ENCODE measurements around the gene VPS52.

Gene VPS52

DNA sequence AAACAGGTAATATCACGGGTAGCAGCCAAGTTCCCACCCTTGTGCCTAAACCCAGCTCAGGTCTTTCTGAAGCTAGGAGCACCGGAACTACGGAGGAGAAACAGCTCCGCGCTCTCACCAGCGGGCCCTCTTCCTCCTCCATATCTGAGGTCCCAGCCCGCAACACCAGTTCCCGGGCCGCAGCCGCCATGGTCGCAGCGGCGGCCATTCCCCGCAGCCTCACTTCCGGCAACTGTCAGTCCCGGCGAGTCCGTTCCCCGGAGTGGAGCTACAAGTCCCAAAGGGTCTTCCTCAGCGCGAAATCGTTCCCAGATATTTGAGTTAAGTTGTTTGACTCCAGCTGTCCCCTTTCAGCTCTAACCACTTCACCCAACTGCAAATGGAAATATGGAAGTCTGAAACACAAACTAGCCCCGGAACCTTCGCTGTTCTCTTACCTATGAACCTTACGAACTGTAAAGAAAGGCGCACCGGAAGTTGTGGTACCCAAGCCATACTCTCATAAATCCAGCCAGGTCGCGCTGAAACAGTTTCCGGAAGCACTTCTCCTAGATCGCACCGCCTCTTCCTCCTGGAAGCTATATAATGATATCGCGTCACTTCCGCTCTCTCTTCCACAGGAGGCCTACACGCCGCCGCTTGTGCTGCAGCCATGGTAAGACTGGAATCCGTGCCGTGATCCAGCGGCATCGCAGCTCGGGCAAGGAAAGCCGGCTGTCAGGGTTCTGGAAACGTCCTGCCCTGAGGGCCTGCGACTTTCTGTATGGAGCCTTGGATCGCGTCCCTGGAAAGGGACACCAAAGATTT is at the start of gene VPS52, which contains the start of gene RPS18:
Gene VPS52, minus strand, starts transcription at position 409 of the 807 bp plus-strand sequence. Its CDS starts 201 bp downstream, at position 208.
Gene RPS18, plus strand, starts transcription at position 608 of the 807 bp plus-strand sequence. Its CDS starts 45 bp downstream, at position 653.
- DNase-seq: peak; percentile 98

GRCh38 chr6:33321227-33321626 is 49.6 kb upstream of the VPS52 start:
- no peak for DNase-seq

GRCh38 chr6:33320315-33321181 is 48.9 kb upstream of the VPS52 start:
- DNase-seq: no peak

DNA sequence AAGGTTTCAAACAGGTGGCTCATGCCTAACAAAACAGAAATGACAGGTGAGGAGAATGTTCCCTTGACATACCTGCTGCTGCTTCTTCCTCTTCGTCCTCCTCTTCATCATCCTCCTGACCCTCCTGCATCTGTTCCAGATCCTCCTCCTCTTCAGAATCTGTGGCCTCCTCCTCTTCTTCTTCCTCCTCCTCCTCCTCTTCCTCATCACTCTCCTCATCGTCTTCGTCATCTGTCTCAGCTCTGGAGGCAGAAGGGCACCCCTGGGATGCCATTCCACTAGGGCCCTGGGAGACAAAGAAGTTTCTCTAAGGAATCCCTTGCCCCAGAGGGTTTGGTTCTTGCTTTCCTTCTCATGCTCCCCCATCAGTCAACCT is 48.3 kb upstream of the VPS52 start:
- DNase-seq: no peak

DNA sequence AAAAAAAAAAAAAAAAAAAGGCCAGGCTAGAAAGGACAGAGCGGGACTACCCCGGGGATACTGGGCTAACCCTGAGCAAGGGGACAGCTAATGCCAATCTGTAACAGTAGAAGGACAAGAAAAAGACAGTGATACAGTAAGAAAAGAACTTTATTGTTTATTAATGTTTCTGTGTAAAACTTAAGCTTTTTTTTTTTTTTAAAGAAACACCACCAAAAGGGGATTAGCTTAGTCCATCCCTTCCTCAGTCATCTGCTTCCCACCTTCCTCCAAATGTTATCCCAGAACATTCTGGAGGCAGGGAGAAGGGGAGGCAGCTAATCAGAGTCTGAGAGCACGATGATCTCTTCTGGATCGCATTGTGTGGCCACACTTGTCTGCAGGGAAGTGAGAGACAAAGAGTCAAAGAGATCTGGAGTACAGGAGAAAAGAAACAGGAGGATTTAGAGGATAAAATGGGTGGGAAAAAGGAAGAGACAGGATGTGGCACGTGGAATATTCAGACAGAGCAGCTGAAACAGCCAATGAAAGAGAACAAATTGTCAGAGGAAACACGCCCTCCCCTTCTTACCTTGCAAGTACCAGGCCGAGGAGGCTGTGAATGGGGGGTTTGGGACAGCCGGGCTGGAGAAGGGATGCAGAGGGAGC is 46.9 kb upstream of the VPS52 start:
- no peak for DNase-seq

DNA sequence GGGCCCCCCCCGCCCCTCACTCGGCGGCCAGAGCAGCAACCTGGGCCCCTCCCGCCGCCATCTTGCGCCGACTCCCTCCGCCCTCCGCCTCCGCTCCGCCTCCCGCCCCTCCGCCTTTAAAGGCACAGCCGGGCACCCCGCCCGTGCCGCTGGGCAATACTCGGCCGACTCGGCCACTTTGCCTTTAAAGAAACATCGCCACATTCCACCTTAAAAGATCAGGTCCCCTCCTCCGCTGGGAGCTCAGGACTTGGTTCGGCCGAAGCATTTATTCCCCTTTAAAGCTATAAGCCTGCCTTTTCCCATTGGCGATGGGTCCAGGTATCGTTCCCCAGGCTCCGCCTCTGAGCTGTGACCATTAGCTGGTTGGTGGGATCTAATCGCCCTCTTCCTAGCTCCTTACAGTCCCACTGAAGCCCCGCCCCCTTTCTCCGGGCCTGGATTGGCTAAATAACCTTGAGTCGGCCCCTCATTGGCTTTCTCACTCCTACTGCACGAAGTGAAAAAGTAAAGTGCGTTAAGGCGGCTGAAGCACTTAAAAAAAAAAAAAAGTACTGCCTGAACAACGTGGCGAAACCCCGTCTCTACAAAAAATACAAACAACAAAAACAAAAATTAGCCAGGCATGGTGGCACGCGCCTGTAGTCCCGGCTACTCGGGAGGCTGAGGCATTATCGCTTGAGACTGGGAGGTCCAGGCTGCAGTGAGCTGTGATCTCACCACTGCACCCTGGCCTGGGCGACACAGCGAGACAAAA is 46.2 kb upstream of the VPS52 start, which contains the start of gene ZBTB22:
Gene ZBTB22, minus strand, starts transcription at position 76 of the 757 bp plus-strand sequence. CDS start 828 bp downstream, outside the sequence.
- DNase-seq: peak; percentile 99

DNA sequence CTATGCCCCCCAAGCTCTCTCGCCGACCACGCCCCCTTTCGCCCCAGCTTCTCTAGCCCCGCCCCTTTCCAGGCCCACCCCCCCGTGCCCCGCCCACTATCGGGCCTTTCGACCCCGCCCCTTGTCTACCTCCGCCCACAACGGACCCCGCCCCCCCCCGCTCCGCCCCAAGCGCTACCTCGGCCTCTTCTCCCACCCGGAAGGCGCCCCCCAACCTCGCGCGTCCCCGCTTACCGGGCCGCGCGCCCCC is 45.7 kb upstream of the VPS52 start:
- DNase-seq: peak; percentile 72

DNA sequence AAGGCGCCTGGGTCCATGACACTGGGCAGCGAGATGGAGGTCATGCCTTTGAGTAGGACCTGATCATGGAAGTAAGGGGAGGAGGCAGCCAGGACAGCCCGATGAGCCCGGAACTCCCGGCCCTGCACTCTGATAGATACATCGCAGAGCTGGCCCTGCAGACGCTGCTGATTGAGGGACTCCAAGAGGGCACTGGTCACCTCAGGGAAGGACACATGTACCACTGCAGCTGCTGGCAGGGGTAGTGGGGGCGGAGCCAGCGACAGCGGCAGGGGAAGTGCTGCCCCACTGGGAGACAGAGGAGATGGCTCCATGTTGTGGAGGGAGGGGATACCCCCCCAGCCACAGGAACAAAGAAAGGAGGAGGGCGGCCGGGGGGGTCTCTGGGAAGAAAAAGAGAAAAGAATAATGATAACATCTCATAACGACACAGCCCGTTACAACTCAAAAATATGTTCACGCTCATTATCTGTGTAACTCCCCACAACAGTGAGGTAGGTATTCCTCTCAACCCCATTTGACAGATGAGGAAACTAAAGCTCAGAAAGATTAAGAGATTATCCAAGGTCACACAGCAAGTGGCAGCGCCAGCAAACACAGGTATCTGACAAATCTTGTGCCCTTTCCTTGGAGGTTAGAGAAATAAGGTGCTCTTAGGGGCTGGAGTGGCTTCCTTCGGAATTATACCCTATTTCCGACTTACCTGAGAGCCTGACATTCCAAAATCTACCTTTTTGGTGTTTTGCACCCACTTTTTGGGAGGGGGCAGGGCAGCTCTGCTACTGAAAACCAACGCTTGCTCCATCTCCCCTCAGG is 45.1 kb upstream of the VPS52 start:
- DNase-seq: no peak

GRCh38 chr6:33315793-33316602 is 44.3 kb upstream of the VPS52 start:
- DNase-seq: no peak

GRCh38 chr6:33314943-33315792 is 43.5 kb upstream of the VPS52 start:
- no peak for DNase-seq

DNA sequence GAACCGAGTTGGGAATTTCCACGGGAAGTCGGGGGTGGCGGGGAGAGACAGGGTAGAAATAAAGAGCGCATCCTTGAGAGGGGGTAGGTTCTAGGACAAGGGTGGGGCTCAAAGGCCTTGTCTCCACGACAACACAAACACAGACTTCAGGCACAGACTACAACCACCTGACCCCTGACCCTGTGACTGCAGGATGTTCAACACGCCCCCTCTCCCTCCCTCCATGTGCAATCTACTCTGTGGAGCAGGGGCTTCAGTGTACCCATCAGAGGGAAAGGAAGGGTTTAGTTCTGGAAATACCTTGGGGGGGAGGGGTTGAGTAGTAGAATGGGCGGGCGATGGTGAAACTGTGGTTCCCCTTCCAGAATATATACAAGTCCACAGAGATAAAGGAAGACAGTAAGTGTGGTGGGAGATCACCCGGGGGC is 42.9 kb upstream of the VPS52 start:
- no peak for DNase-seq

- DNase-seq: peak; percentile 53
These were observed 42.2 kb upstream of the VPS52 start, which contains the start of gene TAPBP for GRCh38 chr6:33313709-33314514. Gene TAPBP (minus strand): TSS chr6:33314078. CDS start chr6:33314041, 37 bp downstream.

- no peak for DNase-seq
These were observed 41.5 kb upstream of the VPS52 start for GRCh38 chr6:33313105-33313708.

DNA sequence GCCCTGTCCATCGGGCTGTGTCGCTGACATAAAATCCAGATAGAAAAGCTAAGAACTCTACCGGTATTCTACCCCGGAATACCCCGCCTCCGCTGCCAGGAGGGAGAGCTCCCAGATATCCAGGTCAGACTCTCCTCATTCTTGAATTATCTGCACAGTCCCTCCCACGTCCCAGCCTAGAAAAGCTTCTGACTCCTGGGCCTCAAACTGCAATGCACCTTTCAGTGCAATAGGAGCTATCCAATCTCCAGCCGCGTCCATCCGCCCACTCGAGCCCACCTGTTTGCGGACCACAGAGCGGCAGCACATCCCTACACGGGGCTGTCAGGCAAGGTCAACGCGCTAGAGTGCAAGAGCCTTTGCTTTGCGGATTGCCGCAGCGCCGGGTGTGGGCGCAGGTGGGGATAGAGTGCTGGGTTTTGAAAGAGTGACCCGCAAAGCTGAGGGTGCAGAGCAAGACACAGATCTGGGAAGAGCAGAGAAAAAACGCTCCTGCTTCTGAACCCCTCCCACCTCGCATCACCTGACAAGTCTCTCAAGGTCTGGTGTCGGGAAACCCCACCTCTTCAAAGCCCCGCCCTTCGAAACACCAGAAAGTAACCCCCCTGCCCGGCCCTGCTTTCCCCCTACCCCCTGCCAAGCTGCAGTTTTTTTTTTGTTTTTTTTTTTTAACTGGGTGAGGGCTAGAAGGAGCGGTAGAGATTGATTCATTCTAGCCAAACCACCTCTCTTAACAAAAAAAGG is 40.9 kb upstream of the VPS52 start:
- peak; percentile 58 for DNase-seq

DNA sequence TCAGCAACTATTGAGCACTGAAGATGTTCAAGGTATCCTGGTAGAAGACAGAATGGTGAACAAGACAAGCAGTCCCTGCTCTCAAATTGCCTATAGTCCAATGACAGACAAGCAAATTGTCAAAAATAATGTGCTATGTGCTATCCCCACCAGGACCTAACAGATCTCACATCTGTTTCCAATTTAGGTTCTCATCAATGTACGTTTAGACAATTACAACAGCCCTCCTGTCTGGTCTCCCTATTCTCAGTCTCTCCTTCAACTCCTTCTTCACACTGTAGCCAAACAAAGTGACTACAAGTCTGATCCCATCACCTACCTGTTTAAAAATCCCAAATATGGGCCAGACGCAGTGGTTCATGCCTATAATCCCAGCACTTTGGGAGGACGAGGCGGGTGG is 34.7 kb upstream of the VPS52 start:
- no peak for DNase-seq

- no peak for DNase-seq
These were observed 33.4 kb upstream of the VPS52 start for GRCh38 chr6:33305052-33305451.

DNA sequence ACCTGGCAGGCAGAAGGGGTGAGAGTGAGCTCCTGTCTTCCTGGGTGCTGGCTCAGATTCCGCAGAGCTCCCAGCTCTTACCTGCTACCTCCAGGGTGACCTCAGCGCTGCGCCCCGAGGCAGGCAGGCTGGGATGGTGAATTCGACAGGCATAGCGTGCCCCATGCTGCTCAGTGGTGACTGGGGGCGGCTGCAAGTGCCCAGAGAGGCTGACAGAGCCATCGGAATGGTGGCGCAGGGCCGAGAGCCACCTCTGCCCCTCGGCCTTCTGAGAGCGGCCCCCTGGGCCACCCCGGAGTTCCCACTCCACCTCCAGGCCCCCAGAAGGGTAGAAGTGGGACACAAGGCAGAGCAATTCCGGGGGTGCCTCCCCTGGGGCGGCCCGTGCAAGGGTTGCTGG is 32.5 kb upstream of the VPS52 start:
- no peak for DNase-seq

GRCh38 chr6:33301877-33302276 is 30.2 kb upstream of the VPS52 start:
- DNase-seq: no peak
